HL-60 (cell line): ENCODE measurements around the gene DAB2.
"Not testable (repeated sequence)": the region's sequence is repeated elsewhere in the genome, so short reads cannot be mapped to it uniquely, and the experiment has no call there.

Experiments used
- DNase-seq, 2 experiments: peaks; one replicate each; pipeline ENCODE4 v3.0.0-alpha.2; 2010 to 2020; ENCODE audit warnings: low read depth in 1 of 2, low spot score in 1 of 2
- H3K27ac ChIP-seq: fragments of 250-450 bp; sonication (Bioruptor Pico); replicated peaks from 2 replicates; pipeline ENCODE4 v1.5.1; 2020; ENCODE audit warnings: mild to moderate bottlenecking, moderate library complexity
- H3K27me3 ChIP-seq: fragments of 250-450 bp; sonication (Bioruptor Pico); 2 replicates; pipeline ENCODE4 v1.5.1; 2021; ENCODE audit warnings: mild to moderate bottlenecking, moderate library complexity; ENCODE audit not compliant: insufficient read depth, poor library complexity, severe bottlenecking
- H3K4me3 ChIP-seq: replicated peaks from 2 replicates; pipeline ENCODE4 v1.5.1; 2011; ENCODE audit warnings: mild to moderate bottlenecking, control low read depth, low read length; ENCODE audit not compliant: insufficient read depth
- GABPA ChIP-seq: IDR thresholded peaks from 2 replicates; pipeline ENCODE4 v1.6.1; 2012; ENCODE audit warnings: low read depth
- POLR2AphosphoS5 ChIP-seq: IDR thresholded peaks from 2 replicates; pipeline ENCODE4 v1.6.1; 2012; ENCODE audit warnings: low read depth
- REST ChIP-seq: IDR thresholded peaks from 2 replicates; pipeline ENCODE4 v1.6.1; 2012; ENCODE audit warnings: low read depth; ENCODE audit not compliant: insufficient replicate concordance
- SPI1 ChIP-seq: IDR thresholded peaks from 2 replicates; pipeline ENCODE4 v1.6.1; 2012; ENCODE audit warnings: low read depth, mild to moderate bottlenecking, borderline replicate concordance
- TF ChIP-seq, protein P1 (sequence below): IDR thresholded peaks from one replicate; pipeline ENCODE4 v1.5.1; 2011; ENCODE audit warnings: low read length, control low read depth, inconsistent platforms; ENCODE audit not compliant: insufficient read depth

Gene DAB2

DNA sequence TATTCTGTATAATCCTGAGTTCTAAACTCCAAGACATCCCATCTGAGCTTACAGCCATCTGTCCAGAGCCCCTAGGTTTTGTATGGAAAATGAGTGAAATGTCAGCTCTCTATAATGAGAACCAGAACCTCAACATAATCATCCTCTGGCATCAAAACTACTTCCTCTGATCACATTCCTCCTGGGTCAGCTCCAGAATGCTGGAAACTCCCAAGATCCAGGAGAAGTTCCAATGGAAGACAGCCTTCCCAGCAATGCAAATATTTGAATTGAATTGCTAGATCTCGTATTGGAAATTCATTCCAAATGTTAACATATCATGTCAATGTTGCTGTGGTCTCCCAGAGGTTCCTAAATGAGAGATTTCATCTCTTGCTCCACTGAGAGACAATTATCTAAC is 84.3 kb downstream of the DAB2 start:
- H3K27ac ChIP-seq, result no peak overlapping the region
- TF ChIP-seq REST (no peak), POLR2AphosphoS5 (no peak), GABPA (no peak), SPI1 (no peak)
- TF ChIP-seq, protein P1, sequence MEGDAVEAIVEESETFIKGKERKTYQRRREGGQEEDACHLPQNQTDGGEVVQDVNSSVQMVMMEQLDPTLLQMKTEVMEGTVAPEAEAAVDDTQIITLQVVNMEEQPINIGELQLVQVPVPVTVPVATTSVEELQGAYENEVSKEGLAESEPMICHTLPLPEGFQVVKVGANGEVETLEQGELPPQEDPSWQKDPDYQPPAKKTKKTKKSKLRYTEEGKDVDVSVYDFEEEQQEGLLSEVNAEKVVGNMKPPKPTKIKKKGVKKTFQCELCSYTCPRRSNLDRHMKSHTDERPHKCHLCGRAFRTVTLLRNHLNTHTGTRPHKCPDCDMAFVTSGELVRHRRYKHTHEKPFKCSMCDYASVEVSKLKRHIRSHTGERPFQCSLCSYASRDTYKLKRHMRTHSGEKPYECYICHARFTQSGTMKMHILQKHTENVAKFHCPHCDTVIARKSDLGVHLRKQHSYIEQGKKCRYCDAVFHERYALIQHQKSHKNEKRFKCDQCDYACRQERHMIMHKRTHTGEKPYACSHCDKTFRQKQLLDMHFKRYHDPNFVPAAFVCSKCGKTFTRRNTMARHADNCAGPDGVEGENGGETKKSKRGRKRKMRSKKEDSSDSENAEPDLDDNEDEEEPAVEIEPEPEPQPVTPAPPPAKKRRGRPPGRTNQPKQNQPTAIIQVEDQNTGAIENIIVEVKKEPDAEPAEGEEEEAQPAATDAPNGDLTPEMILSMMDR, result no peak
- no peak for DNase-seq
- H3K4me3 ChIP-seq, result no peak overlapping the region
- no peaks in the 10 kb centered on the region for H3K27me3 ChIP-seq

- Histone ChIP-seq H3K4me3 (no peak overlapping the region), H3K27ac (no peak overlapping the region), H3K27me3 (no peaks in the 10 kb centered on the region)
- no peak for DNase-seq
- TF ChIP-seq, protein P1, result no peak
- TF ChIP-seq POLR2AphosphoS5 (no peak), REST (no peak), SPI1 (no peak), GABPA (no peak)
These were observed 87.4 kb downstream of the DAB2 start for GRCh38 chr5:39337252-39337915.

- not testable (repeated sequence) for H3K27me3 ChIP-seq, H3K4me3 ChIP-seq, DNase-seq, H3K27ac ChIP-seq
These were observed 90.5 kb downstream of the DAB2 start for GRCh38 chr5:39334296-39334695.

GRCh38 chr5:39333104-39333503 is 91.7 kb downstream of the DAB2 start:
- TF ChIP-seq POLR2AphosphoS5 (no peak), GABPA (no peak), REST (no peak), SPI1 (no peak)
- TF ChIP-seq, protein P1, result no peak
- no peak overlapping the region for H3K4me3 ChIP-seq
- no peak overlapping the region for H3K27ac ChIP-seq
- H3K27me3 ChIP-seq, result peaks cover 4% of the 10 kb centered on the region
- no peak for DNase-seq
